GM12873 (cell line): ENCODE data around the gene CIDEB.

ENCODE experiments used
- TF ChIP-seq, protein P1 (sequence below): IDR thresholded peaks from 2 replicates; pipeline ENCODE4 v1.5.1; 2012; ENCODE audit warnings: low read depth, mild to moderate bottlenecking, moderate library complexity, low read length, control low read depth; ENCODE audit not compliant: insufficient read depth; ENCODE audit errors: missing control alignments

CIDEB gene

DNA sequence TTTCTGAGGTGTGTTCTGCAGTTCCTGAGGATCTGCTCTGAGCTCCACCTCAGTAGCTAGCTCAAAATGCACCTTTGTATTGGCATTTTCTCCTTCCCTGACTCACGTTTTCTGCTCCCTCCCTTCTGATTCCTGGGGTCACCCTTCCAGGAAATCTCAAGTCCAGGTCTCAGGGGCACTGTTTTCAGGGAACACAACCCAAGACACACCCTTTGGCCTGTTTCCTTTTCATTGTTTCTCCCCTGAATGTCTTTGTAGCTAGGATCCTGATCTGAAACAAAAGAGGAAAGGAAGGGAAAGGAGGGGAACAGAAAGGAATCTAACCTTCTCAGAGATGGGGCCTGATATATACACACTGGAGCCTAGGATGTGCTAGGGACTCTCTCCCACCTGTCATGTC, 39.4 kb upstream of the CIDEB start:
- TF ChIP-seq, protein P1, sequence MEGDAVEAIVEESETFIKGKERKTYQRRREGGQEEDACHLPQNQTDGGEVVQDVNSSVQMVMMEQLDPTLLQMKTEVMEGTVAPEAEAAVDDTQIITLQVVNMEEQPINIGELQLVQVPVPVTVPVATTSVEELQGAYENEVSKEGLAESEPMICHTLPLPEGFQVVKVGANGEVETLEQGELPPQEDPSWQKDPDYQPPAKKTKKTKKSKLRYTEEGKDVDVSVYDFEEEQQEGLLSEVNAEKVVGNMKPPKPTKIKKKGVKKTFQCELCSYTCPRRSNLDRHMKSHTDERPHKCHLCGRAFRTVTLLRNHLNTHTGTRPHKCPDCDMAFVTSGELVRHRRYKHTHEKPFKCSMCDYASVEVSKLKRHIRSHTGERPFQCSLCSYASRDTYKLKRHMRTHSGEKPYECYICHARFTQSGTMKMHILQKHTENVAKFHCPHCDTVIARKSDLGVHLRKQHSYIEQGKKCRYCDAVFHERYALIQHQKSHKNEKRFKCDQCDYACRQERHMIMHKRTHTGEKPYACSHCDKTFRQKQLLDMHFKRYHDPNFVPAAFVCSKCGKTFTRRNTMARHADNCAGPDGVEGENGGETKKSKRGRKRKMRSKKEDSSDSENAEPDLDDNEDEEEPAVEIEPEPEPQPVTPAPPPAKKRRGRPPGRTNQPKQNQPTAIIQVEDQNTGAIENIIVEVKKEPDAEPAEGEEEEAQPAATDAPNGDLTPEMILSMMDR: no peak

DNA sequence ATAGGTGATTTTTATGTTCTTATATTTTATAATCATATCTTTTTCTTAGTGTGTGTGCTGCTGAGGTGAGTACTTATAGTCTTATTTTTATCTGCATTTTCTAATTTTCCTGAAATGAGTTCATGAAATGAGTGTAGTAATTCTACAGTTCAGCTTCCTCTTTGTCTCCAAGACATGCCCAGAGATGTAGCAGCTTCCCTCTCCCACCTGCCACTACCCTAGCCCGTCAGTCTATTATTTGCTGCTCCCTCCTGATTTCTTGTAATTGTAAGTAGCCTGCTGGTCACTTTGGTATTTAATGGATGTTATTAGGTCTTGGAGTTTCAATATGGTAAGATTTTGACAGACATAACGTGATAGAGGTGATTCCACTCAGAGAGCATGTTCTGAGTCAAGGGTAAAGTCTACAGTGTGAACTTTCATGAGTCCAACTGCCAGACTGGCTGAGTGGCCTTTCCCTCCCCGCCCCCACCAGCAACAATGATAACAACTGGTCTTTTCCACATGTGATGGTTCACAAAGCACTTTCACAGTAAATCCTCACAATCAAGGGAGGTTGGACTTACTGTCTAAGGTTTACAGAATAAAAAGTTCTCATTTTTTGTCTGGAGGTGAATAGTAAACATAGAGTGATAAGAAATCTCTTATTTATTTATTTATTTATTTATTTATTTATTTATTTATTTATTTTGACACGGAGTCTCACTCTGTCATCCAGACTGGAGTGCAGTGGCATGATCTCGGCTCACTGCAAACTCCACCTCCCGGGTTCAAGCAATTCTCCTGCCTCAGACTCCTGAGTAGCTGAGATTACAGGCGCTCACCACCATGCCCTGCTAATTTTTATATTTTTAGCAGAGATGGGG, 36.3 kb upstream of the CIDEB start:
- TF ChIP-seq, protein P1: no peak

DNA sequence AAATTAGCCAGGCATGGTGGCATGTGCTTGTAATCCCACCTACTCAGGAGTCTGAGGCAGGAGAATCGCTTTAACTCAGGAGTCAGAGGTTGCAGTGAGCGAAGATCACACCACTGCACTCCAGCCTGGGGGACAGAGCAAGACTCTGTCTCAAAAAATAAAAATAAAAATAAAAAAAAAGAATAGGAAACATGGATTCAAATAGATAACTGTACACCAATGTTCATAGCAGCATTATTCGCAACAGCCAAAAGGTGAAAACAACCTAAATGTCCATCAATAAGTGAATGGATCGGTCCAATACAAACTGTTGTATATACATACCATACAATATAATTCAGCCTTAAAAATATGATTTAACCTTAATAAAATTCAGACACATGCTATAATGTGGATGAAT, 35.1 kb upstream of the CIDEB start:
- TF ChIP-seq, protein P1: no peak

DNA sequence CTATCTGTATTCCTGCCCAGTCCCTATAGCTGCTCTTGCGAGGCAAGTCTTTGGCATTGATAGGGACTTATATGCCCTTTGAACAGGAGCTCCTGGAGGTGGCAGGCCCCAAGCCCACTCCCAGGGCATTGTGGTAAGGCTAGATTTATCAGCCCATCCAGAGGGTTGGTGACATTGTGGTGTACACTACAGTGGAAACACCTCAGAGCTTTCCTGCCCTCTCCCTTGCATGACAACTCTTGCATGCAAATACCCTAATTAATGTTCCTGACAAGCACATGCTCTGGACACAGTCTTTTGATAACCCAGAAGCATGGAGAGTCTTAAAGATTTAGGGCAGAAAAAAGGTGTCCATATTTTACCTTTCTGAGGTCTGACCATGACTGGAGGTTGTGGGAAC, 32.8 kb upstream of the CIDEB start:
- TF ChIP-seq, protein P1: no peak

DNA sequence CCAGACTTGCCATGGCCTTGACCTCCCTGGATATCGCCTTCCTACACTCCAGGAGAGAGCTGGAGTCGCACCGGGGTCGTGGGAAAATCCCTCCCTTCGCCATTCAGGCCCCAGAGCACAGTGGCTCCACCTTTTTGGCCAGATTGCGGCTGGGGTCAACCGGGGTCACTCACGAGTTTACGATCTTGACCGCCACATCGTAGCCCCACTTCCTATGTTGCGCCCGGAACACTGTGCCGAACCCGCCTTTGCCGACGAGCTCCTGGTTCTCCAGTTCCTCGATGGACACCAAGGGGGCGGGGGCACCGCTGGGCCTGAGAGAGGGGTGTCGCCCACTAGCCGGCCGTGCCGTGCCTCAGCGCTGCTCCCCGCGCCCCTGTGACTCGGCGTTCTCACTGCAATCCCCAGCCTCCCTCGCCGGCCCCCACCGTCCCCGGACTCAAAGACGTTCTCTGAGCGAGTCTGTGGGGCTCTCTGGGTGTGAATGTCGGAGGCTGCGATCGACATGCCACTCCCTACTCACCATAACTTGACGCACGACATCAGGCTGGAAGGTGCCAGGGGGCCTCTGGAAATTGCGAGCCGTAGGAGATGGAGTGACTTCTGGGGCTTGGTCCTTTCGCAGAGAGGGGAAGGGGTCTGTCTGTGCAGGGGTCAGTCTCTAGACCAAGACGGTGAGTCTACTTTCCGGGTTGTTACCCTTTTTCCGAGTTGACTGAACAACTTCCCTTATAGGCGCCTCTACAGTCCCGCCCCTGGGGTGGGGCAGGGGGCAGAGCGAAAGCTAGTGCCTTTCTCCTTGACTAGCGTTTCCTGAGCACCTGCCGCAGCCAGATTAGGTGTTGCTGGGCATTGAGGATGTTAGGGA, 31.7 kb upstream of the CIDEB start, which contains the start of gene RIPK3:
Gene RIPK3 (minus strand): TSS at position 708 of the 868 bp plus-strand sequence. CDS start 165 bp downstream, at position 543.
- TF ChIP-seq, protein P1: no peak

DNA sequence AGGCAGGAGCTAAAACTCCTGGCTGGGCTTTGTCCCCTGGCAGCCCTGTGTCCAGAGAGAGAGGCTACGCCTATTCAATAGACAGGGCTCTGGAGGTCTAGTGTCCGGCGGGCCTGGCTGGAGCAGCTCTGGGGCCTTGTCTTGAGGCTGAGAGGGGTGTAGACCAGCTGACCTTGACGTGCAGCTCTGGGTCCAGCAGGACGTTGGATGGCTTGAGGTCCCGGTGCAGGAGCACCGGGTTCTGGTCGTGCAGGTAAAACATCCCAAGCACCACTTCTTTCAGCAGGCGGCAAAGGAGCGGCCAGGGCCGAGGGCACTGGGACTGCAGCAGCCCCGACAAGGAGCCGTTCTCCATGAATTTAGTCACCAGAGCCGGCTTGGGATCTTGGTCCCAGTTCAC, 31.1 kb upstream of the CIDEB start:
- TF ChIP-seq, protein P1: no peak

DNA sequence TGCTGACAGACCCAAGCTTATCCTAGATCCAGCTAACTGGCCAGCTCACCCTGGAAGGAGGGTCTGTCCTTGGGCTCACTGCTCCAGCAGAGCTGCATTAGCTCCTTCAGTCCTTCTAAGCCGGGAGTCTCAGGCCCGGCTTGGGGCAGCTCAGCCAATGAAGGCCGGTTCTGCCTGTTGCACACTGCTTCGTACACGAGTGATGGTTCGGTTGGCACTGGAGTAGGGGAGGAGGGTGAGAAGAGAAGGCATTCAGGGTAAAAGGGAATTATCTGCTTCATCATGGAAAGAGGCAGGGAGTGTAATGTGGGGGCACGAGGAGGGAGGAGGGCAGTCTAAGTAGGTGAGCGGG, 30.0 kb upstream of the CIDEB start:
- TF ChIP-seq, protein P1: no peak
